Upper lobe of right lung (tissue), 1 donor: ENCODE results near the gene NID1. TPM values are rescaled to one million over a fixed set of nuclear protein-coding genes. Genes with fewer than 3 reads are reported as not detected.

Source experiments
- ATAC-seq: fragments of 200-7000 bp; cut with Tn5 transposase; one replicate; pipeline ENCODE4 v1.9.1; 2020; ENCODE audit warnings: mild to moderate bottlenecking, moderate library complexity
- DNase-seq: peaks from one replicate; pipeline ENCODE4 v3.0.0-alpha.2; 2020
- H3K27ac ChIP-seq: fragments of 200-600 bp; one replicate; pipeline ENCODE4 v1.8.0; 2022
- H3K27me3 ChIP-seq: fragments of 200-600 bp; one replicate; pipeline ENCODE4 v1.8.0; 2022; ENCODE audit warnings: mild to moderate bottlenecking
- H3K36me3 ChIP-seq: fragments of 200-600 bp; one replicate; pipeline ENCODE4 v1.8.0; 2022
- H3K4me1 ChIP-seq: fragments of 200-600 bp; one replicate; pipeline ENCODE4 v1.8.0; 2022
- H3K4me3 ChIP-seq: fragments of 200-600 bp; one replicate; pipeline ENCODE4 v1.8.0; 2022; ENCODE audit warnings: mild to moderate bottlenecking
- H3K9me3 ChIP-seq: fragments of 200-600 bp; one replicate; pipeline ENCODE4 v1.8.0; 2022
- intact Hi-C: fragments of 100-400 bp; cut with DNase I; formaldehyde crosslinking; loops from one replicate; pipeline ENCODE4 v1.11.0; 2022
- total RNA-seq: library from RNA; stranded (reverse); fragmentation: NEBNext Ultra II Directional; extraction: Animal tissue kit (Norgen Biotek cat#: 25700); gene quantifications from one replicate; pipeline ENCODE4 v1.2.1, GENCODE V29; 2021
- TF ChIP-seq, protein P1 (sequence below): fragments of 200-600 bp; IDR thresholded peaks from one replicate; pipeline ENCODE4 v1.8.0; 2022; ENCODE audit warnings: antibody characterized with exemption
- donor health status: DM: no; HTN: yes; CAD: no; lungs with severe emphysema.

Gene NID1
- total RNA-seq, 1 donor from 2014 or later, result 60.5 TPM

DNA sequence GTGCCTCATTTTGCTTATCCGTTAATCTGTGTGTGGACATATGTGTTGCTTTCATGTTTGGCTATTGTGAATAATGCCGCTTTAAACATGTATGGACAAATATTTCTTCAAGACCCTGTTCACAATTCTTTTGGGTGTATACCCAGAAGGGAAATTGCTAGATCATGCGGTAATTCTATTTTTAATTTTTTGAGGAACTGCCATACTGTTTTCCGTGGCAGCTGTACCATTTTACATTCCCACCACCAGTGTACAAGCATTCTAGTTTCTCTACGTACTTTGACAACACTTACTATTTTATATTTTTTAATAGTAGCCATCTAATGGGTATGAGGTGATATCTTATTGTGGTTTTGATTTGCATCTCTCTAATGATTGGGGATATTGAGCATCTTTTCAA lies 7.1 kb upstream of the NID1 start:
- no peaks in the 10 kb centered on the region for H3K36me3 ChIP-seq
- no peak for DNase-seq
- no peaks in the 10 kb centered on the region for H3K4me1 ChIP-seq
- ATAC-seq, result no peak
- H3K27ac ChIP-seq, result no peak overlapping the region
- H3K27me3 ChIP-seq, result no peaks in the 10 kb centered on the region
- intact Hi-C loops, result no loop called here
- H3K9me3 ChIP-seq, result peaks cover 4% of the 10 kb centered on the region
- no peak overlapping the region for H3K4me3 ChIP-seq
- TF ChIP-seq, protein P1, sequence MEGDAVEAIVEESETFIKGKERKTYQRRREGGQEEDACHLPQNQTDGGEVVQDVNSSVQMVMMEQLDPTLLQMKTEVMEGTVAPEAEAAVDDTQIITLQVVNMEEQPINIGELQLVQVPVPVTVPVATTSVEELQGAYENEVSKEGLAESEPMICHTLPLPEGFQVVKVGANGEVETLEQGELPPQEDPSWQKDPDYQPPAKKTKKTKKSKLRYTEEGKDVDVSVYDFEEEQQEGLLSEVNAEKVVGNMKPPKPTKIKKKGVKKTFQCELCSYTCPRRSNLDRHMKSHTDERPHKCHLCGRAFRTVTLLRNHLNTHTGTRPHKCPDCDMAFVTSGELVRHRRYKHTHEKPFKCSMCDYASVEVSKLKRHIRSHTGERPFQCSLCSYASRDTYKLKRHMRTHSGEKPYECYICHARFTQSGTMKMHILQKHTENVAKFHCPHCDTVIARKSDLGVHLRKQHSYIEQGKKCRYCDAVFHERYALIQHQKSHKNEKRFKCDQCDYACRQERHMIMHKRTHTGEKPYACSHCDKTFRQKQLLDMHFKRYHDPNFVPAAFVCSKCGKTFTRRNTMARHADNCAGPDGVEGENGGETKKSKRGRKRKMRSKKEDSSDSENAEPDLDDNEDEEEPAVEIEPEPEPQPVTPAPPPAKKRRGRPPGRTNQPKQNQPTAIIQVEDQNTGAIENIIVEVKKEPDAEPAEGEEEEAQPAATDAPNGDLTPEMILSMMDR, result no peak

DNA sequence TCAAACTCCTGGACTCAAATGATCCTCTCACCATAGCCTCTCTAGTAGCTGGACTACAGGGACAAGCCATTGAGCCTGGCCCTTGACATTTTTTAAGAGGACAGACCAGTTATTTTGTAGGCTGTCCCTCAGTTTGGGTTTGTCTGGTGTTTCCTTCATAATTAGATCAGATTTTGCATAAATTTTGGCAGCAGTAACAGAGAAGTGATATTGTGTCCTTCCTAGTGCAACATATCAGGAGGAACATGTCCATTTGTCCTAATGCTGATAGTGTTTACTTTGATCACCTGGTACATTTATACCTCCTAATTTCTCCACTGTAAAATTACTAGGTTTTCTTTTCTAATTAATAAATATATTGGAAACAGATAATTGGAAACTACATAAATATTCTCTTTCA lies 5.9 kb upstream of the NID1 start:
- no peaks in the 10 kb centered on the region for H3K36me3 ChIP-seq
- H3K27me3 ChIP-seq, result no peaks in the 10 kb centered on the region
- peaks cover 6% of the 10 kb centered on the region for H3K4me1 ChIP-seq
- H3K9me3 ChIP-seq, result peaks cover 4% of the 10 kb centered on the region
- ATAC-seq (no peak), DNase-seq (no peak)
- intact Hi-C loops, result no loop called here
- H3K27ac ChIP-seq, result no peak overlapping the region
- TF ChIP-seq, protein P1, result no peak
- no peak overlapping the region for H3K4me3 ChIP-seq

DNA sequence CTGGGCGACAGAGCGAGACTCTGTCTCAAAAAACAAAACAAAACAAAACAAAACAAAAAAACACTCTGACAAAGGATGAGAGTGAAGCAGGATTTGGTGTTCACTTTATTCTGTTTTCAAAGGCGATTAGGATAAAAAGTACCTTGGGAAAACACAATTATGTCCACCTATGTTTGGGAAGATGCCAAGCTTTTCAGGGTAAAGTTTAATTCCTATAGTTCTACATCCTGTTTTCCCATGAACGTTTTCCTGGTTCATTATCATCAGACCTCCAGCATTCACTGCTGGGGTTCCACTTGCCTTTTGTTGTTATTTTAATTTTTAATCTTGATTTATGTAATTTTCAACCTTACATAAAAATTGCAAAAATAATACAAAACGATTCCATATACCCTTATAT lies 4.9 kb upstream of the NID1 start:
- intact Hi-C loops, result no loop called here
- DNase-seq (no peak), ATAC-seq (no peak)
- no peak overlapping the region for H3K4me3 ChIP-seq
- H3K36me3 ChIP-seq, result no peaks in the 10 kb centered on the region
- H3K27ac ChIP-seq, result no peak overlapping the region
- H3K4me1 ChIP-seq, result peaks cover 6% of the 10 kb centered on the region
- peaks cover 4% of the 10 kb centered on the region for H3K9me3 ChIP-seq
- TF ChIP-seq, protein P1, result no peak
- H3K27me3 ChIP-seq, result no peaks in the 10 kb centered on the region

DNA sequence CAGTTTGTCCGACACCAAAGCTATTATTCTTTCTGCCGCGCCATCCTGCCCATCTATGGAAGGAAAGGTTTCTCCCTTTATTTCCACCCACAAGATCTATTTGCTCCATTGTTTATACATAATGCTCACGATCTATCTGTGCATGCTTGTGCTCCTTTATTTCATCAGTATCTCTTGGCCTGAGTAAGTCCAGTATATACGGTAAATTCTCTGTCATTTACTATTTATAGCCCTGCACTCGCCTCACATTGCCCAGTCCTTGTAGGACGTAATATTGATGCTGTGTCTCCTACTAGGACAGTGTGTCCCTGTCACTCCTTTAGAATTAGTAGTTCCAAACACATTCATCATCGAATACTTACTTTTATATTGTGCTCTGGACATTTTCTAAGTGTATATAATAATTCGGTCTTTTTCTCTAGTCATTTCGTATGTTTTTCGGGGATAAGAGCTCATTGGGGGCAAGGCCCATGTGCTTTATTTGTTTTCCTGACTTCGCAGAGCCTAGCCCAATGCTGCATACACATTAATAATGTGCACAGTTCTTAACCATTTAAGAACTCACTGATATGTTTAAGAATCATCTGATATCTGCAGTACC lies 3.1 kb upstream of the NID1 start:
- ATAC-seq (no peak), DNase-seq (no peak)
- Histone ChIP-seq H3K4me3 (no peak overlapping the region), H3K36me3 (no peaks in the 10 kb centered on the region), H3K4me1 (peaks cover 6% of the 10 kb centered on the region), H3K9me3 (peaks cover 4% of the 10 kb centered on the region), H3K27me3 (no peaks in the 10 kb centered on the region), H3K27ac (peak overlapping the region; percentile 14)
- intact Hi-C loops, result no loop called here
- TF ChIP-seq, protein P1, result no peak

DNA sequence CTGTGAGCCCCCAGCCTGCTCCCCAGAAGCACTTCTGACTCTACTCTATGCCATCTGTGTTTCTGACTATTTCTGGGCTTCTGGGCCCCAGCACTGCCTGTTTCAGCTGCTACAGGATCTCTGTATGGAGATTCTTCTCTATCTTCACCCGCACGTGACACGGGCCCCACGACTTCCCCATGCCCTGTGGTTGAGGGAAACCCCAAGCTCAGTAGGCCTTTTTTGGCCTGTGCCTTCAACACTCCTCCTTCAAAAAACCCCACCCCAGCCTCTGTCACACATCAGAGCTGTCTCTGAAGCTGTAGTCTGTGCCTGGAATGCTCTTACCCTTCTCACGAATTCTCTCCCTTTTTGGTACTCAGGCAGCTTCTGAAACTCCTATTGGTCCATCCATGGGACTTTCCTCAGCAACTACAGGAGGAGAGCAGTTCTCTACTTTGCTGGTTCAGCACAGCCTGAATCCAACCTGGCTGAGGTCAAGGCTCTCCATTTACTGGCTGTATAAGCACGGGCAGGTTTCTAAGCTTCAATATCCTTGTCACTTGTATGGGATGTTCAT lies 2.0 kb upstream of the NID1 start:
- peak; percentile 64 for ATAC-seq
- Histone ChIP-seq H3K4me1 (peaks cover 6% of the 10 kb centered on the region), H3K27me3 (no peaks in the 10 kb centered on the region), H3K4me3 (no peak overlapping the region), H3K36me3 (no peaks in the 10 kb centered on the region), H3K27ac (peak overlapping the region; percentile 15), H3K9me3 (peaks cover 4% of the 10 kb centered on the region)
- DNase-seq, result peak; percentile 79
- TF ChIP-seq, protein P1, result no peak
- intact Hi-C loops, result no loop called here
